H1 (cell line): Measurements from ENCODE around the gene FXYD7.

ENCODE experiments used
- BRCA1 ChIP-seq: IDR thresholded peaks from 2 replicates; pipeline ENCODE4 v1.6.1; 2012; ENCODE audit warnings: low read depth, low read length, improper control_type of control experiment
- CEBPB ChIP-seq: IDR thresholded peaks from 2 replicates; pipeline ENCODE4 v1.6.1; 2012; ENCODE audit warnings: low read depth, low read length
- EGR1 ChIP-seq: IDR thresholded peaks from 2 replicates; pipeline ENCODE4 v1.6.1; 2011; ENCODE audit warnings: low read depth, low read length, borderline replicate concordance
- HDAC6 ChIP-seq: IDR thresholded peaks from one replicate; pipeline ENCODE4 v1.7.1; 2012; ENCODE audit warnings: low read depth, mild to moderate bottlenecking, inconsistent platforms, low read length, moderate library complexity
- JUN ChIP-seq: IDR thresholded peaks from 2 replicates; pipeline ENCODE4 v1.6.1; 2011; ENCODE audit warnings: low read depth, mild to moderate bottlenecking, improper control_type of control experiment, low read length
- JUND ChIP-seq: IDR thresholded peaks from 2 replicates; pipeline ENCODE4 v1.6.1; 2011; ENCODE audit warnings: mild to moderate bottlenecking, improper control_type of control experiment, low read length
- PHF8 ChIP-seq: fragments of 200-600 bp; sonication (generic); conservative IDR thresholded peaks from 2 replicates; pipeline ENCODE4 v1.7.1; 2012; ENCODE audit warnings: low read depth, mild to moderate bottlenecking, inconsistent platforms, low read length, moderate library complexity
- POLR2A ChIP-seq, 2 experiments: IDR thresholded peaks; 1 replicate in 1 of 2; 2 replicates in 1 of 2; pipeline ENCODE4 v1.6.1; 2011; ENCODE audit warnings: low read depth in 2 of 2, low read length in 2 of 2, mild to moderate bottlenecking in 2 of 2; ENCODE audit errors: control extremely low read depth in 1 of 2
- POLR2AphosphoS5 ChIP-seq: IDR thresholded peaks from 2 replicates; pipeline ENCODE4 v1.6.1; 2011; ENCODE audit warnings: low read depth, low read length
- RAD21 ChIP-seq, 2 experiments: IDR thresholded peaks in 1 of 2; conservative IDR thresholded peaks in 1 of 2; 2 replicates each; pipeline ENCODE4 v1.6.1; 2011; ENCODE audit warnings: low read depth in 2 of 2, low read length in 2 of 2, improper control_type of control experiment in 1 of 2, inconsistent platforms in 1 of 2, mild to moderate bottlenecking in 1 of 2, moderate library complexity in 1 of 2
- SIN3A ChIP-seq, 2 experiments: IDR thresholded peaks in 1 of 2; conservative IDR thresholded peaks in 1 of 2; 2 replicates each; pipeline ENCODE4 v1.6.1; 2011 to 2012; ENCODE audit warnings: low read length in 2 of 2, improper control_type of control experiment in 1 of 2, low read depth in 1 of 2, mild to moderate bottlenecking in 1 of 2
- TAF1 ChIP-seq: IDR thresholded peaks from 2 replicates; pipeline ENCODE4 v1.6.1; 2011; ENCODE audit warnings: mild to moderate bottlenecking, low read depth, low read length
- USF2 ChIP-seq: IDR thresholded peaks from 2 replicates; pipeline ENCODE4 v1.6.1; 2011; ENCODE audit warnings: low read length, improper control_type of control experiment
- TF ChIP-seq, protein P1 (sequence below), 3 experiments: IDR thresholded peaks; 1 replicate in 2 of 3; 2 replicates in 1 of 3; pipeline versions ENCODE4 v1.5.1 to v1.6.1; 2011; ENCODE audit warnings: low read length in 3 of 3, mild to moderate bottlenecking in 3 of 3, inconsistent platforms in 2 of 3, low read depth in 1 of 3, moderate library complexity in 1 of 3; ENCODE audit not compliant: insufficient read depth in 1 of 3; ENCODE audit errors: control extremely low read depth in 1 of 3

DNA sequence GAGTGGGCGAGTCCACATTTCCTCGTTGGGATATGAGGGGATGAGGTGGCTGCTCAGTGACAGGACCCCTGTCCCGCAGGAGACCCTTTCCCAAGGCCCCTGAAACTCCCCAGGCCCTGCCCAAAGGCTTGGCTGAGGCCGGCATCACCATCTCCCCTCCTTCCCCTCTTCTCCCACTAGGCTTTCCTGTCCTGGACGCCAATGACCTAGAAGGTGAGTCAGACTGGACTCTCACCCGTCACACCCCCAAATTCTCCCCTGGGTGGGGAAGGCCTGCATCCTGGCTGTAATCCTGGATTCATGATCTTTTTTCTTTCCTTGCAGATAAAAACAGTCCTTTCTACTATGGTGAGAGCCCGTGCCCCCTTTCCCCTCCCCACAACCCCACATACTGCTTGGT, 22.2 kb upstream of the FXYD7 start:
- TF ChIP-seq, protein P1, sequence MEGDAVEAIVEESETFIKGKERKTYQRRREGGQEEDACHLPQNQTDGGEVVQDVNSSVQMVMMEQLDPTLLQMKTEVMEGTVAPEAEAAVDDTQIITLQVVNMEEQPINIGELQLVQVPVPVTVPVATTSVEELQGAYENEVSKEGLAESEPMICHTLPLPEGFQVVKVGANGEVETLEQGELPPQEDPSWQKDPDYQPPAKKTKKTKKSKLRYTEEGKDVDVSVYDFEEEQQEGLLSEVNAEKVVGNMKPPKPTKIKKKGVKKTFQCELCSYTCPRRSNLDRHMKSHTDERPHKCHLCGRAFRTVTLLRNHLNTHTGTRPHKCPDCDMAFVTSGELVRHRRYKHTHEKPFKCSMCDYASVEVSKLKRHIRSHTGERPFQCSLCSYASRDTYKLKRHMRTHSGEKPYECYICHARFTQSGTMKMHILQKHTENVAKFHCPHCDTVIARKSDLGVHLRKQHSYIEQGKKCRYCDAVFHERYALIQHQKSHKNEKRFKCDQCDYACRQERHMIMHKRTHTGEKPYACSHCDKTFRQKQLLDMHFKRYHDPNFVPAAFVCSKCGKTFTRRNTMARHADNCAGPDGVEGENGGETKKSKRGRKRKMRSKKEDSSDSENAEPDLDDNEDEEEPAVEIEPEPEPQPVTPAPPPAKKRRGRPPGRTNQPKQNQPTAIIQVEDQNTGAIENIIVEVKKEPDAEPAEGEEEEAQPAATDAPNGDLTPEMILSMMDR (IDR thresholded peaks at IDR 0.05; ENCODE audit: control extremely low read depth in 1 of 3, insufficient read depth in 1 of 3, low read depth in 1 of 3, low read length in 3 of 3), result no peak
- no peak for TF ChIP-seq POLR2A (IDR thresholded peaks at IDR 0.05; ENCODE audit: control extremely low read depth in 1 of 2, low read depth in 2 of 2, low read length in 2 of 2)
- TF ChIP-seq RAD21 (IDR thresholded peaks at IDR 0.05 in 1 of 2, conservative IDR thresholded peaks at IDR 0.05 in 1 of 2; ENCODE audit: low read depth in 2 of 2, low read length in 2 of 2), result no peak
- TF ChIP-seq USF2, result no peak
- no peak for TF ChIP-seq HDAC6
- no peak for TF ChIP-seq JUN
- no peak for TF ChIP-seq CEBPB
- TF ChIP-seq POLR2AphosphoS5, result no peak
- no peak for TF ChIP-seq BRCA1
- TF ChIP-seq TAF1, result no peak
- TF ChIP-seq JUND, result no peak
- TF ChIP-seq SIN3A (conservative IDR thresholded peaks at IDR 0.05 in 1 of 2, IDR thresholded peaks at IDR 0.05 in 1 of 2; ENCODE audit: low read depth in 1 of 2, low read length in 2 of 2), result no peak
- no peak for TF ChIP-seq PHF8
- no peak for TF ChIP-seq EGR1
